Stimulated activated naive CD8-positive, alpha-beta T cell treated with anti-CD3 and anti-CD28 coated beads, Interleukin-15, amount 100 ng/mL, for 72 hours (primary cell): ENCODE data around the gene SUFU.
"Not testable (repeated sequence)": the region's sequence is repeated elsewhere in the genome, so short reads cannot be mapped to it uniquely, and the experiment has no call there.

Experiments used
- ATAC-seq: fragments of 150-1000 bp; cut with Tn5 transposase; 2 replicates; pipeline ENCODE4 v1.10.0; 2021; ENCODE audit warnings: mild to moderate bottlenecking, moderate library complexity
- DNase-seq, 2 donors: peaks; one replicate each; pipeline ENCODE4 v3.0.0; 2021 to 2022
- H3K27ac Mint-ChIP-seq, 2 donors: one replicate each; pipeline ENCODE4 v1.8.0; 2022; ENCODE audit warnings: mild to moderate bottlenecking in 2 of 2, mixed read lengths in 2 of 2, moderate library complexity in 2 of 2
- H3K27me3 Mint-ChIP-seq: one replicate; pipeline ENCODE4 v1.8.0; 2022; ENCODE audit warnings: mixed read lengths
- H3K4me1 Mint-ChIP-seq: one replicate; pipeline ENCODE4 v1.8.0; 2022; ENCODE audit warnings: mild to moderate bottlenecking, mixed read lengths
- H3K4me3 Mint-ChIP-seq, 2 donors: one replicate each; pipeline ENCODE4 v1.8.0; 2022; ENCODE audit warnings: mild to moderate bottlenecking in 2 of 2, mixed read lengths in 2 of 2, moderate library complexity in 1 of 2
- H3K9me3 Mint-ChIP-seq, 2 donors: one replicate each; pipeline ENCODE4 v1.8.0; 2022; ENCODE audit warnings: mixed read lengths in 2 of 2

Gene SUFU

DNA sequence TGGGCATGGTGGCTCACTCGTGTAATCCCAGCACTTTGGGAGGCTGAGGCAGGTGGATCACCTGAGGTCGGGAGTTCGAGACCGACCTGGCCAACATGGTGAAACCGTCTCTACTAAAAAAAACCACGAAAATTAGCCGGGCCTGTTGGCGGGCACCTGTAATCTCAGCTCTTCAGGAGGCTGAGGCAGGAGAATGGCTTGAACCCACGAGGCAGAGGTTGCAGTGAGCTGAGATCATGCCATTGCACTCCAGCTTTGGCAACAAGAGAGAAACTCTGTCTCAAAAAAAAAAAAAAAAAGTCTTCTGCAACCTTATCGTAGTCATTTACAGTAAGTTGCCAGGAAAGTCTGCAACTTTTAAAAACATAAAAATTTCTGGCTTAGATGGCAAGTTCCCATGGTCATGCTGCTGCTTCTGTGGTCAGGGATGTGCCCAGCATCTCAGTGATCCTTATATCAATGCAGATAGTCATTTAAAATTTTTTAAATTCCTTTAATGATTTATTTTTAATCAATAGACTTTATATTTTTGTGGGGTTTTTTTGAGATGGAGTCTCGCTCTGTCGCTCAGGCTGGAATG is 15.6 kb downstream of the SUFU start:
- DNase-seq (no peak), ATAC-seq (no peak)
- Mint-ChIP-seq H3K4me3 (no peak overlapping the region), H3K27me3 (no peaks in the 10 kb centered on the region), H3K27ac (no peak overlapping the region), H3K9me3 (no peaks in the 10 kb centered on the region), H3K4me1 (peaks cover 21% of the 10 kb centered on the region)

- DNase-seq (no peak), ATAC-seq (no peak)
- no peak overlapping the region for H3K4me3 Mint-ChIP-seq
Observed at GRCh38 chr10:102522874-102523249, 19.1 kb downstream of the SUFU start.

DNA sequence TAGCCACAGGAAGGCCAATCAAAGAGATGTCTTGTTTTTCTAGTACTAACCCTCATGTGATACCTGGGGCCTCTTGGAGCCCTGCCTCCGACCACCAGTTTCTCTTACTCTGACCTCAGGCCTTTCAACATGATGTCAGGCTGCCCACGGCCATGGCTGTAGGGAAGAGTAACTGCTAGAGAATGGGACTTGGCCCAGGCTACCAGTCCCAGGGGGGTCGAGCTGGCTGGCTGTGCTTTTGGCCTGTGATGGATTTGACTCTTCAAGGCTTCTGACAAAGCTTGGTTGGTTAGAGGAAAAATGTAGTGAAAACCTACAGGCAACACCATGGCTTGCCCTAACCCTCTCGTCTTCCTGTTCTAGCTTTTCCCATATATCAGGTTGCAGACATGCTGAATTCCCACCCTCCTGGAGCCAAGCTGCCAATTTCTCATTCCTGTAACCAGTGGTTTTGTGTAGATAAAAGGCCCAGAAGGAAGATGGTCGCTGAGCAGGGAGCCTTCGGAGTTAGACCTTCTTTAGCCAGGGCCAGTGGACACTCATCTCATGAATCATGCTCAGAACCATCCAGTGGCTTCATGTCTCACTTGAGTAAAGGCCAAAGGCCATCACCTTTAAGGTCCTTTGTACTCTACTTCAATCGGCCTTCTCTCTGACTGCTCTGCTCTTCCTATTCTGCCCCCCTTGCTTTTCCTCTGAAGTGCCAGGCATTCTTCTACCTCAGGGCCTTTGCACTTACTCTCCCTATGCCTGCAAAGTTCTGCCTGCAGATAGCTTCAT is 19.7 kb downstream of the SUFU start:
- DNase-seq, result peak in 1 of 2 donors; percentile 27

More at GRCh38 chr10:102522874-102523249, 19.1 kb downstream of the SUFU start:
- Mint-ChIP-seq H3K27ac (peak overlapping the region in 1 of 2 donors; percentile 9), H3K27me3 (no peaks in the 10 kb centered on the region), H3K4me1 (peaks cover 31% of the 10 kb centered on the region), H3K9me3 (no peaks in the 10 kb centered on the region)

DNA sequence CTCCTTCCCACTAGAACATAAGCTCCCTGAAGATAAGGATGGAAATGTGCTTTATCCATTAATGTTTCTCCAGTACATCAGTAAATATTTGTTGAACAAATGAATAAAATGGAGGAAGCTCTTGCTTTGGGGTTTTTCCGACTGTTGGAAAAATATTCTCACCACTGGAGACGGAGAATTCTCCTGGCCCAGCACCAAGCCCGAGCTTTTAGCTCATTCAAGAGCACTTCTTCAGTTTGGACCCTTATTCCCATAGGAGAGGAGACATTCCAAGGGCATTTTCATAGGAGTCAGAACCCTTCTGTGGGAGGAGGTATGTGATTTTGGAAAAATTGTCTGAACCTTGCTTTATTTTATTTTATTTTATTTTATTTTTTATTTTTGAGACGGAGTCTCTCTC is 21.0 kb downstream of the SUFU start:
- H3K9me3 Mint-ChIP-seq, result no peaks in the 10 kb centered on the region
- H3K27me3 Mint-ChIP-seq, result no peaks in the 10 kb centered on the region
- no peak for DNase-seq
- ATAC-seq, result no peak
- H3K27ac Mint-ChIP-seq, result peak overlapping the region in 1 of 2 donors; percentile 79
- H3K4me1 Mint-ChIP-seq, result peaks cover 31% of the 10 kb centered on the region
- no peak overlapping the region for H3K4me3 Mint-ChIP-seq

More for the DNA sequence above, 19.7 kb downstream of the SUFU start:
- Mint-ChIP-seq H3K27ac (peak overlapping the region in 1 of 2 donors; percentile 9), H3K4me1 (peaks cover 31% of the 10 kb centered on the region), H3K4me3 (no peak overlapping the region), H3K9me3 (no peaks in the 10 kb centered on the region), H3K27me3 (no peaks in the 10 kb centered on the region)
- ATAC-seq, result peak; percentile 74

DNA sequence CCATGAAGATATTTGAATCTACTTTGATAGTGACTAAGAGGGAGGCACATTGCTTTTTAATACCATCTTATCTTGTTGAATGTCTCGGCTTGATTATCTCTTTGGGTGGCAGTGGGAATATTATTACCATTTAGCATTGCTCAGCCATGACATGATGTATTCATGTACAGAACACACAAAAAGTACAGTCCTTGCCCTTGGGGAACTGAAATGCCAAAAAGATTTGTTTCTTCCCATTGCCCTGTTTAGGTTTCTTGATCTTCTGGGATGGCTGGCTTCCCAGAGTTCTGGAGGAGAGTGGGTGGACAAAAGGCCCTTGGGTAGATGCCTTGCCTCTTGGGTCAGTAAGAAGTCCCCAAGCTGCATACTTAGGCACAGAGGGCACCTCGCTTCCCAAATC is 23.8 kb downstream of the SUFU start:
- ATAC-seq (no peak), DNase-seq (no peak)
- Mint-ChIP-seq H3K4me1 (peaks cover 25% of the 10 kb centered on the region), H3K27me3 (no peaks in the 10 kb centered on the region), H3K27ac (no peak overlapping the region), H3K4me3 (no peak overlapping the region), H3K9me3 (no peaks in the 10 kb centered on the region)

GRCh38 chr10:102534333-102534732 is 30.6 kb downstream of the SUFU start:
- no peak overlapping the region for H3K4me3 Mint-ChIP-seq

GRCh38 chr10:102534966-102535365 is 31.2 kb downstream of the SUFU start:
- H3K27ac Mint-ChIP-seq, H3K4me1 Mint-ChIP-seq, H3K27me3 Mint-ChIP-seq, H3K9me3 Mint-ChIP-seq, ATAC-seq, DNase-seq, H3K4me3 Mint-ChIP-seq: not testable (repeated sequence)

More at GRCh38 chr10:102534333-102534732, 30.6 kb downstream of the SUFU start:
- Mint-ChIP-seq H3K9me3 (no peaks in the 10 kb centered on the region), H3K4me1 (no peaks in the 10 kb centered on the region), H3K27ac (peak overlapping the region in 1 of 2 donors; percentile 75), H3K27me3 (no peaks in the 10 kb centered on the region)
- ATAC-seq (no peak), DNase-seq (no peak)

- Mint-ChIP-seq H3K4me1 (peaks cover 4% of the 10 kb centered on the region), H3K27ac (no peak overlapping the region), H3K9me3 (no peaks in the 10 kb centered on the region), H3K4me3 (no peak overlapping the region), H3K27me3 (no peaks in the 10 kb centered on the region)
- ATAC-seq (no peak), DNase-seq (no peak)
Observed at GRCh38 chr10:102535481-102536147, 31.8 kb downstream of the SUFU start.

GRCh38 chr10:102537367-102537766 is 33.6 kb downstream of the SUFU start:
- ATAC-seq, result no peak
- DNase-seq, result no peak
- H3K4me1 Mint-ChIP-seq, result peaks cover 4% of the 10 kb centered on the region
- no peak overlapping the region for H3K4me3 Mint-ChIP-seq
- no peaks in the 10 kb centered on the region for H3K9me3 Mint-ChIP-seq
- H3K27ac Mint-ChIP-seq, result no peak overlapping the region
- H3K27me3 Mint-ChIP-seq, result no peaks in the 10 kb centered on the region

DNA sequence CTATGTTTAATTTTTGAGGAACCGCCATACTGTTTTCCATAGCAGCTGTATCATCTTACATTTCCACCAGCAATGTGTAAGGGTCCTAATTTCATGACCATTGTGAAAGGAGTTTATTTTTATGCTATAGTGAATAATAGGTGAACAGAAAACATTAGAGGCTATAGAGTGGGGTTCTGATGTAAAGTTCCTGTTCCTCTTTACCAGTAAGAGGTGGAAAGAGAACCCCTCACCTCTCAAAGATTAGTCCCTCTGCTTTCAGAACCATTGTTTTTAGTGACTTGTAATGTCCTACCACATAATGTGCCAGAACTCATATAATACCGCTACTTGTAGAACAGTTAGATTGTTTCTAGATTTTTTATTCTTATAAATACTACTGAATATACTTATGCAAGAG is 34.2 kb downstream of the SUFU start:
- Mint-ChIP-seq H3K4me3 (no peak overlapping the region), H3K27me3 (no peaks in the 10 kb centered on the region), H3K27ac (no peak overlapping the region), H3K4me1 (peaks cover 10% of the 10 kb centered on the region), H3K9me3 (no peaks in the 10 kb centered on the region)
- DNase-seq, result no peak
- ATAC-seq, result no peak

- H3K4me3 Mint-ChIP-seq, result no peak overlapping the region
Observed at GRCh38 chr10:102538811-102539210, 35.0 kb downstream of the SUFU start.

DNA sequence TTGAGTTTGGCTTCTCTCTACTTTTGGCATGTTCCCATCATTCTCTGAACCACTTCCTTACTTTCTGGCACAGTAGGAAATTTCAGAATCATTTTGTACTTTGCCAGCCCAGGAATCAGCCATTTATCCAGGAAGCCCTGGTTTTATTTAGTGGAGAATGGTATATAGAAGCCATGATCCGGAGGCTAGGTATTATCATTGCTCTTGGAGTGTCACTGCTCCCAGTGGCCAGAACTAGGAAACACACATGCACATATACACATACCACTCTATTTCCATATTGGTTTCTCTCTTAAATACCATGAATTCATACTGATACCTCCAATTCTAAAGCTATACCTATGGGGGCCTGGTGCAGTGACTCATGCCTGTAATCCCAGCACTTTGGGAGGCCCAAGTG is 36.3 kb downstream of the SUFU start:
- H3K27ac Mint-ChIP-seq, result peak overlapping the region in 1 of 2 donors; percentile 19
- peaks cover 12% of the 10 kb centered on the region for H3K4me1 Mint-ChIP-seq
- H3K4me3 Mint-ChIP-seq, result no peak overlapping the region
- H3K9me3 Mint-ChIP-seq, result no peaks in the 10 kb centered on the region
- DNase-seq (peak in 1 of 2 donors; percentile 11), ATAC-seq (peak; percentile 88)
- no peaks in the 10 kb centered on the region for H3K27me3 Mint-ChIP-seq

More at GRCh38 chr10:102538811-102539210, 35.0 kb downstream of the SUFU start:
- Mint-ChIP-seq H3K9me3 (no peaks in the 10 kb centered on the region), H3K27ac (no peak overlapping the region), H3K27me3 (no peaks in the 10 kb centered on the region), H3K4me1 (peaks cover 12% of the 10 kb centered on the region)
- ATAC-seq (no peak), DNase-seq (no peak)

DNA sequence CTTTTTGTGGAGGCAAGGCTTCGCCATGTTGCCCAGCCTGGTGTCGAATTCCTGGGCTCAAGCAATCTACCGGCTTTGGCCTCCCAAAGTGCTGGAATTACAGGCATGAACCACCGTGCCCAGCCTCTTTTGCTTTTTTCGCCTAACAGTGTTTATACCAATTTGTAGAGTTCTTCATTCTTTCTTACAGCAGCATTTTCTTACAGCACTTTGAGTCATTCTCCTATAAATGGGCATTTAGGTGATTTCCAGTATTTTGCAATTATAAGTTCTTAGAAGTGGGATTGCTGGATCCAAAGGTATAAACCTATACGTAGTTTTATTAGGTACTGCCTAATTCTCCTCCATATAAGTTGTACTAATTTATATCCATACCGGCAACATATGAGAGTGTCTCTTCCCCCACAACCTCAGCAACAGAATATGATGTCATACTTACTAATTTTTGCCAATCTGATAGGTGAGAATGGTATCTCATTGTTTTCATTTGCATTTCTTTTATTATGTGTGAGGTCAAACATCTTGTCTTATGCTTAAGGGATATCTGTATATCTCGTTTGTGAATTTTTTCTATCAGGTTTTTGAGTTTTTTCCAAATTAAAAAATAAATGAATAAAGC is 39.1 kb downstream of the SUFU start:
- no peak overlapping the region for H3K4me3 Mint-ChIP-seq
- H3K4me1 Mint-ChIP-seq, result peaks cover 12% of the 10 kb centered on the region

GRCh38 chr10:102545265-102545871 is 41.6 kb downstream of the SUFU start:
- no peak for DNase-seq
- no peak for ATAC-seq
- no peak overlapping the region for H3K27ac Mint-ChIP-seq
- H3K4me1 Mint-ChIP-seq, result peaks cover 9% of the 10 kb centered on the region
- no peaks in the 10 kb centered on the region for H3K27me3 Mint-ChIP-seq
- no peaks in the 10 kb centered on the region for H3K9me3 Mint-ChIP-seq
- H3K4me3 Mint-ChIP-seq, result no peak overlapping the region

More for the DNA sequence above, 39.1 kb downstream of the SUFU start:
- no peak for DNase-seq
- Mint-ChIP-seq H3K27me3 (no peaks in the 10 kb centered on the region), H3K9me3 (no peaks in the 10 kb centered on the region), H3K27ac (peak overlapping the region; percentile 37 to 77)
- peak; percentile 58 for ATAC-seq

- no peak for ATAC-seq
- no peaks in the 10 kb centered on the region for H3K27me3 Mint-ChIP-seq
Observed at GRCh38 chr10:102545997-102546396, 42.2 kb downstream of the SUFU start.

More at GRCh38 chr10:102545997-102546396, 42.2 kb downstream of the SUFU start:
- Mint-ChIP-seq H3K9me3 (no peaks in the 10 kb centered on the region), H3K4me3 (no peak overlapping the region), H3K4me1 (peaks cover 8% of the 10 kb centered on the region), H3K27ac (no peak overlapping the region)
- DNase-seq, result no peak
